HepG2 (cell line): ENCODE data around the gene MEGF10. TPM values are rescaled to one million over a fixed set of nuclear protein-coding genes. Genes with fewer than 3 reads are reported as not detected.

ENCODE experiments used
- KDM6A ChIP-seq: IDR thresholded peaks from 2 replicates; pipeline ENCODE4 v1.6.1; 2016; ENCODE audit warnings: low read depth
- TEAD3 ChIP-seq: optimal IDR thresholded peaks from 2 replicates; pipeline ENCODE3; 2016; ENCODE audit warnings: borderline replicate concordance
- THAP7 ChIP-seq: sonication (generic); formaldehyde crosslinking; IDR thresholded peaks from 2 replicates; pipeline ENCODE4 v1.8.1; 2023; ENCODE audit warnings: mild to moderate bottlenecking, missing genetic modification reagents
- TOE1 ChIP-seq: sonication (generic); formaldehyde crosslinking; IDR thresholded peaks from 2 replicates; pipeline ENCODE4 v1.4.0; 2020; ENCODE audit warnings: mild to moderate bottlenecking, missing genetic modification reagents
- ZFP62 ChIP-seq: sonication (generic); formaldehyde crosslinking; IDR thresholded peaks from 2 replicates; pipeline ENCODE4 v1.4.0; 2020; ENCODE audit warnings: missing genetic modification reagents
- ZNF142 ChIP-seq: sonication (generic); formaldehyde crosslinking; IDR thresholded peaks from 2 replicates; pipeline ENCODE4 v1.4.0; 2020; ENCODE audit warnings: missing genetic modification reagents
- ZNF512B ChIP-seq: sonication (generic); formaldehyde crosslinking; IDR thresholded peaks from 2 replicates; pipeline ENCODE4 v1.5.1; 2020; ENCODE audit warnings: missing genetic modification reagents, mild to moderate bottlenecking, borderline replicate concordance
- ZNF563 ChIP-seq: sonication (generic); formaldehyde crosslinking; IDR thresholded peaks from 2 replicates; pipeline ENCODE4 v1.8.0; 2022; ENCODE audit warnings: mild to moderate bottlenecking, moderate library complexity, missing genetic modification reagents
- ZSCAN20 ChIP-seq: sonication (generic); formaldehyde crosslinking; IDR thresholded peaks from 2 replicates; pipeline ENCODE4 v1.4.0; 2020; ENCODE audit warnings: missing genetic modification reagents, mild to moderate bottlenecking, borderline replicate concordance
- polyA plus RNA-seq, 8 experiments: library from polyadenylated mRNA; depleted of rRNA in 3 of 8; stranded (reverse) in 7 of 8; unstranded in 1 of 8; fragments of >200 nt; fragmentation: Illumina TruSeq in 4 of 8; extraction: Trizol in 4 of 8; gene quantifications; 2 replicates each; pipeline versions ENCODE4 v1.2.1 to v1.2.3, GENCODE V29; 2011 to 2016; ENCODE audit warnings: low read depth in 4 of 8, missing spikeins in 1 of 8, mixed read lengths in 1 of 8; ENCODE audit not compliant: insufficient read depth in 1 of 8
- total RNA-seq, 5 experiments: library from RNA; depleted of rRNA; stranded (reverse); fragments of >200 nt; fragmentation: Illumina TruSeq; extraction: Trizol; gene quantifications; 2 replicates each; pipeline ENCODE4 v1.2.3, GENCODE V29; 2016; ENCODE audit warnings: low read depth in 1 of 5

MEGF10 gene
- total and polyA plus RNA-seq, 2 of the 13 experiments (the other 11 are each of a cell fraction or from before 2014, with no cell fraction given), result not detected

- TF ChIP-seq ZNF142 (CRISPR knock-in tag) (no peak), ZNF563 (no peak), TEAD3 (CRISPR knock-in tag) (no peak), ZSCAN20 (no peak), ZNF512B (no peak), THAP7 (CRISPR knock-in tag) (no peak), TOE1 (CRISPR knock-in tag) (no peak), ZFP62 (no peak), KDM6A (CRISPR knock-in tag) (no peak)
Measured at GRCh38 chr5:127333483-127333882, 42.9 kb downstream of the MEGF10 start (continued).
